ENCODE results near the gene B3GAT1.

The B3GAT1 gene

DNA sequence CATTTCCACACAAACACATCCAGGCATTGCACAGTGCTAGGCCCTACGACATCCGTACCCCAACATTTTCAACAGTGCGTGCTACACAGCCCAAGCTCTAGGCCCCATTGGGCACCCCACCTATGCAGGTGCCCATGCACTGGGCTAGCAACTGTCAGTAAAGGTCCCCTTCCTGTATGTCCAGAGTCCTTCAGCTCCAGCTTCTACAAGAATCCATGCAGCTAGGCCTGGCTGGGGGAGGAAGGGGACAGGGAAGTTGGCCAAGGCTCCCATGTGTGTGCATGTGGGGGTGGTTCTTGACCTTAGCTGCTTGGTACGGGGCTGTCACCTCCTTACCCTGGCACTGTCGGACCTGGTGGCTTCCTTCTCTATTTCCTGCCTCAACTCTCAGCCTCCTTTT, 1.3 kb downstream of the B3GAT1 start:
- TF ChIP-seq, protein P1, sequence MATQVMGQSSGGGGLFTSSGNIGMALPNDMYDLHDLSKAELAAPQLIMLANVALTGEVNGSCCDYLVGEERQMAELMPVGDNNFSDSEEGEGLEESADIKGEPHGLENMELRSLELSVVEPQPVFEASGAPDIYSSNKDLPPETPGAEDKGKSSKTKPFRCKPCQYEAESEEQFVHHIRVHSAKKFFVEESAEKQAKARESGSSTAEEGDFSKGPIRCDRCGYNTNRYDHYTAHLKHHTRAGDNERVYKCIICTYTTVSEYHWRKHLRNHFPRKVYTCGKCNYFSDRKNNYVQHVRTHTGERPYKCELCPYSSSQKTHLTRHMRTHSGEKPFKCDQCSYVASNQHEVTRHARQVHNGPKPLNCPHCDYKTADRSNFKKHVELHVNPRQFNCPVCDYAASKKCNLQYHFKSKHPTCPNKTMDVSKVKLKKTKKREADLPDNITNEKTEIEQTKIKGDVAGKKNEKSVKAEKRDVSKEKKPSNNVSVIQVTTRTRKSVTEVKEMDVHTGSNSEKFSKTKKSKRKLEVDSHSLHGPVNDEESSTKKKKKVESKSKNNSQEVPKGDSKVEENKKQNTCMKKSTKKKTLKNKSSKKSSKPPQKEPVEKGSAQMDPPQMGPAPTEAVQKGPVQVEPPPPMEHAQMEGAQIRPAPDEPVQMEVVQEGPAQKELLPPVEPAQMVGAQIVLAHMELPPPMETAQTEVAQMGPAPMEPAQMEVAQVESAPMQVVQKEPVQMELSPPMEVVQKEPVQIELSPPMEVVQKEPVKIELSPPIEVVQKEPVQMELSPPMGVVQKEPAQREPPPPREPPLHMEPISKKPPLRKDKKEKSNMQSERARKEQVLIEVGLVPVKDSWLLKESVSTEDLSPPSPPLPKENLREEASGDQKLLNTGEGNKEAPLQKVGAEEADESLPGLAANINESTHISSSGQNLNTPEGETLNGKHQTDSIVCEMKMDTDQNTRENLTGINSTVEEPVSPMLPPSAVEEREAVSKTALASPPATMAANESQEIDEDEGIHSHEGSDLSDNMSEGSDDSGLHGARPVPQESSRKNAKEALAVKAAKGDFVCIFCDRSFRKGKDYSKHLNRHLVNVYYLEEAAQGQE (IDR thresholded peaks at IDR 0.05; ENCODE audit: insufficient replicate concordance, low read depth): no peak
- no peak for TF ChIP-seq GABPA (IDR thresholded peaks at IDR 0.05; ENCODE audit: low read depth)
- TF ChIP-seq, protein P2, sequence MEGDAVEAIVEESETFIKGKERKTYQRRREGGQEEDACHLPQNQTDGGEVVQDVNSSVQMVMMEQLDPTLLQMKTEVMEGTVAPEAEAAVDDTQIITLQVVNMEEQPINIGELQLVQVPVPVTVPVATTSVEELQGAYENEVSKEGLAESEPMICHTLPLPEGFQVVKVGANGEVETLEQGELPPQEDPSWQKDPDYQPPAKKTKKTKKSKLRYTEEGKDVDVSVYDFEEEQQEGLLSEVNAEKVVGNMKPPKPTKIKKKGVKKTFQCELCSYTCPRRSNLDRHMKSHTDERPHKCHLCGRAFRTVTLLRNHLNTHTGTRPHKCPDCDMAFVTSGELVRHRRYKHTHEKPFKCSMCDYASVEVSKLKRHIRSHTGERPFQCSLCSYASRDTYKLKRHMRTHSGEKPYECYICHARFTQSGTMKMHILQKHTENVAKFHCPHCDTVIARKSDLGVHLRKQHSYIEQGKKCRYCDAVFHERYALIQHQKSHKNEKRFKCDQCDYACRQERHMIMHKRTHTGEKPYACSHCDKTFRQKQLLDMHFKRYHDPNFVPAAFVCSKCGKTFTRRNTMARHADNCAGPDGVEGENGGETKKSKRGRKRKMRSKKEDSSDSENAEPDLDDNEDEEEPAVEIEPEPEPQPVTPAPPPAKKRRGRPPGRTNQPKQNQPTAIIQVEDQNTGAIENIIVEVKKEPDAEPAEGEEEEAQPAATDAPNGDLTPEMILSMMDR (IDR thresholded peaks at IDR 0.05; ENCODE audit: insufficient read depth, low read length): no peak
- TF ChIP-seq SPI1 (IDR thresholded peaks at IDR 0.05; ENCODE audit: borderline replicate concordance, low read depth): no peak
- TF ChIP-seq POLR2AphosphoS5 (IDR thresholded peaks at IDR 0.05; ENCODE audit: low read depth): no peak
- peaks cover 29% of the 10 kb centered on the region for H3K27me3 ChIP-seq (ENCODE audit: insufficient read depth, poor library complexity, severe bottlenecking)
- DNase-seq (ENCODE audit: low read depth in 1 of 2, low spot score in 1 of 2): no peak
- no peak overlapping the region for H3K4me3 ChIP-seq (replicated peaks; ENCODE audit: insufficient read depth, low read length)
- no peak overlapping the region for H3K27ac ChIP-seq (replicated peaks)

DNA sequence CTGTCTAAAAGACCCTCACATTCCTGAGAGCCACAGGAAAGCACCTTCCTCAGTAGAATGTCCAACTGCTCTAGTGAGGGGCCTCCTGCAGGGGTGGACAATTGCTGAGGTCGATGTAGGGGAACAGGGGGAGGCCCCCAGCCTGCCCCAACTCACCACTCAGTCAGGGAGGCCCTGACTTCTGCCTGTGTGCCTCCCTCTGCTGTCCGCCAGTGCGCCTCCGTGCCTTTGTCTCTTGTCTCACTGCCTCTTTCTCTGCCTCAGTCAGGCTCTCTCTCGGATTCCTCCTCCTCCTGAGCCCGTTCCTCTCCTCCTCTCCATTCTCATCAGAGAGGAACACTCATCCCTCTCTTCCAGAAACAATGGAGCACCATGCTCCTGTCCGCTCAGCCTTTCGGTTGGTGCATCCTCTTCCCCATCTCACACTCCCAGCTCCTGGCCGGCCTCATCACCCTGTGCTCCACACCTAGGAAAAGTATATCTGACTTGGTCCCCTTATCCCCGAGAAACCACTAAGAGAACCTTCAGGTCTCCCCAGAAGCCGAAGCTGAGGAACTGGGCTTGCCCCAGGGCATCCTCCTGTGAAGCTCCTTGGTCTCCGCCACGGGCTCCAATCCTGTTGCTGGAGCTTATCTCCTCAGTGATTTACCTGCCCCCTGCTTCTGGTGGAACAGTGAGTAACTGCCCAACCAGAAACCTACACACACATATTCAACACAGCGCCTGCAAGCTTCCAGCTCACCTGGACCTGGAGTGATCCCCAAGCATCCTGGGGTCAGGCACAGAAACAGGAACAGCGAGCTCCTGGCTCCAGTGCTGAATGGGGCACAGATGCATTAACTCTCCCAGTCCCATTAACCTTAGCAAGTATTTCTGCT, 2.3 kb downstream of the B3GAT1 start:
- TF ChIP-seq, protein P2 (IDR thresholded peaks at IDR 0.05; ENCODE audit: insufficient read depth, low read length): no peak
- TF ChIP-seq, protein P1 (IDR thresholded peaks at IDR 0.05; ENCODE audit: insufficient replicate concordance, low read depth): no peak
- TF ChIP-seq SPI1 (IDR thresholded peaks at IDR 0.05; ENCODE audit: borderline replicate concordance, low read depth): no peak
- no peak for TF ChIP-seq POLR2AphosphoS5 (IDR thresholded peaks at IDR 0.05; ENCODE audit: low read depth)
- no peak for TF ChIP-seq GABPA (IDR thresholded peaks at IDR 0.05; ENCODE audit: low read depth)
- Histone ChIP-seq H3K4me3 (replicated peaks; ENCODE audit: insufficient read depth, low read length) (no peak overlapping the region), H3K27me3 (ENCODE audit: insufficient read depth, poor library complexity, severe bottlenecking) (peaks cover 29% of the 10 kb centered on the region), H3K27ac (replicated peaks) (no peak overlapping the region)
- DNase-seq (ENCODE audit: low read depth in 1 of 2, low spot score in 1 of 2): no peak

DNA sequence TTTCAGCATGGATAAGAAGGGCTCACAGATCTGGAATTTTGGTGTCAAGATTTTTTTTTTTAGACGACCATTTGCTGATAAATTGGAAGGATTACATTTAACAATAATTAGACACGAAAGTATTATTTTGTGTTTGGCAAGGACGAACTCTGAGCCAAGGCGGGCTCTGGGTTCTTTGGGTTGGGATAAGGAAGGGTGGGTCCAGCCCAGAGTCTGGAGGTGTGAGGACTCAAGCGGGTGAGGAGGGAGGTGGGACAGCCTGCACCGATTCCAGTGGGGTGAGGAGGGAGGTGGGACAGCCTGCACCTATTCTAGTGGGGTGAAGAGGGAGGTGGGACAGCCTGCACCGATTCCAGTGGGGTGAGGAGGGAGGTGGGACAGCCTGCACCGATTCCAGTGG, 4.1 kb downstream of the B3GAT1 start:
- TF ChIP-seq GABPA (IDR thresholded peaks at IDR 0.05; ENCODE audit: low read depth) (no peak), POLR2AphosphoS5 (IDR thresholded peaks at IDR 0.05; ENCODE audit: low read depth) (no peak), SPI1 (IDR thresholded peaks at IDR 0.05; ENCODE audit: borderline replicate concordance, low read depth) (no peak)
- TF ChIP-seq, protein P1 (IDR thresholded peaks at IDR 0.05; ENCODE audit: insufficient replicate concordance, low read depth): no peak
- TF ChIP-seq, protein P2 (IDR thresholded peaks at IDR 0.05; ENCODE audit: insufficient read depth, low read length): no peak
- peaks cover 14% of the 10 kb centered on the region for H3K27me3 ChIP-seq (ENCODE audit: insufficient read depth, poor library complexity, severe bottlenecking)
- H3K27ac ChIP-seq (replicated peaks): no peak overlapping the region
- no peak overlapping the region for H3K4me3 ChIP-seq (replicated peaks; ENCODE audit: insufficient read depth, low read length)
- no peak for DNase-seq (ENCODE audit: low read depth in 1 of 2, low spot score in 1 of 2)

Data from HL-60 (cell line).